IPS-NIHi11 (cell line): ENCODE data around the gene ADGRV1.
A peak's percentile ranks its signal among the peaks of the same experiment; 100 is the strongest.

Experiments
- DNase-seq: peaks from one replicate; pipeline ENCODE4 v3.0.0; 2012; ENCODE audit warnings: mixed read lengths, low spot score

ADGRV1 gene

DNA sequence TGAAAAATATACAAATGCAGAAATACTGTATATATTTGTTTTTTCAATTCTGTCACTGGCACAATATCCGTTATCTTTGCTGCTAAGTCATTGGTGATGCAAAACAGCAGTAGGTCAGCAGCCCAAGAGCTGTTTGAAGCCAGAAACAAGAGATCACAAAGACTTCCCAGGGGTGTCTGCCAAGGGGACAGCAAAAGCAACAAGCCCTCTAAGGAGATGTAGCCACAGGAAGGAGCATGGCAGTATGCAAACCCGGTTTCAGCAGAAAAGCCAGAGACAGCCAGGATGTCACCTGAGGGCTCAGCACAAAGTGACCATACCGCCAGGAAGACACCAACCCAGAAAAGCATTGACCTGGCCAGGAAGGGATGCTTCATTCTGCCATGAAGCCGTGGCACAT, 583.0 kb downstream of the ADGRV1 start:
- DNase-seq, result peak; percentile 24

DNA sequence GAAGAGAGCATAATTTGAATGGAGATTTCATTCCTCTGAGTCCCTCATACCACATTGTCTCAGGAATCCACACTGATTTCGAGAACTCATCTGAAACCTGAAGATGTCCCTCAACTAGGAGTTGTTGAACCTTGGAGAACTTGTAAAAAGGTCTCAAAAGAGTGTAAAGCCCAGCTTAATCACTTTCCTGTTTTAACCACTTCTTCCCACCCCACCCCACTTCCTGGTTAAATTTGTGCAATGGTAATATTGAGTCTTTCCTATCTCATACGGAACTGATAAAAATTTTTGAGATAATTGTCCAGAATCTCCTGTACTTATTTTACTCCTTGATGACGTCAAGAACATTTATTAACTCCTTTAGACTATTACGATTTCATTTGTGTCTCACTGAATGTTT, 583.8 kb downstream of the ADGRV1 start:
- no peak for DNase-seq

DNA sequence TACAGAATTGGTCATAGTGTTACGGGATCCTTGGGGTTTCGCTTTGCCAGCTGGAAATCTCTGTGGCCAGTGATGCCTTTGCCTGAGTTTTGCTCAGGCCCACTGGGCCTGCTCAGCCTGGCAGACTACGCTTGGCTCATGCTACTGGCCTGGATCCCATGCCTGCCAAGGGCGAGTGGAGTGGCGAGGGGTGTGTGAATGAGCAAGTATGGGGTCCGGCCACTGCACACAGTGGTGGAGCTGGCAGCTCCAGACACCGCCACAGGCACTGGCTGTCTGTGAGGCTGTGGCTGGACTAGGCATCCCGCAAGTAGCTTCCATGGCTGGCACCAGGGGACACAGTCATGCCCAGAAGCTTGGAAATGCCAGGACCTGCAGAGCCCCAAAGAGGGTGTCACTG, 584.2 kb downstream of the ADGRV1 start:
- no peak for DNase-seq

DNA sequence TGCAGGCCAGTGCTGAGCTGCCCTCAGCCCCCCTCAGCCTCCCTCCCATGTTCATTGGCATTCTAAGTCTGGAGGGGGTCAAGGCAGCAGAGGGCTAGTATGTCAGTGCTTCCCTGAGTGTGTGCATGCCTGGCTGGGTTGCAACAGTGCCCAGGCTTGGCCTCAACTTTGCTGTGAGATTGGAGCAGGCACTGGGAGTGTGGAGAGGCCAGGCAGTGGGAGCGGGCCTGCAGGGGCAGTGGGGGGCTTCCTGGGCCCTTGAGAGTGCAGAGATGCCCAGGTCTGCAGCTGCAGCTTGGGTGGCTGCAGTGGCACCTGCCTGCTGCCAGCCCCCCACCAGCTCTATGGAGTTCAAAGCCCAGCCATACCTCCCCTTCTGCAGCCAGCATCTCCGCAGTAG, 585.2 kb downstream of the ADGRV1 start:
- no peak for DNase-seq

DNA sequence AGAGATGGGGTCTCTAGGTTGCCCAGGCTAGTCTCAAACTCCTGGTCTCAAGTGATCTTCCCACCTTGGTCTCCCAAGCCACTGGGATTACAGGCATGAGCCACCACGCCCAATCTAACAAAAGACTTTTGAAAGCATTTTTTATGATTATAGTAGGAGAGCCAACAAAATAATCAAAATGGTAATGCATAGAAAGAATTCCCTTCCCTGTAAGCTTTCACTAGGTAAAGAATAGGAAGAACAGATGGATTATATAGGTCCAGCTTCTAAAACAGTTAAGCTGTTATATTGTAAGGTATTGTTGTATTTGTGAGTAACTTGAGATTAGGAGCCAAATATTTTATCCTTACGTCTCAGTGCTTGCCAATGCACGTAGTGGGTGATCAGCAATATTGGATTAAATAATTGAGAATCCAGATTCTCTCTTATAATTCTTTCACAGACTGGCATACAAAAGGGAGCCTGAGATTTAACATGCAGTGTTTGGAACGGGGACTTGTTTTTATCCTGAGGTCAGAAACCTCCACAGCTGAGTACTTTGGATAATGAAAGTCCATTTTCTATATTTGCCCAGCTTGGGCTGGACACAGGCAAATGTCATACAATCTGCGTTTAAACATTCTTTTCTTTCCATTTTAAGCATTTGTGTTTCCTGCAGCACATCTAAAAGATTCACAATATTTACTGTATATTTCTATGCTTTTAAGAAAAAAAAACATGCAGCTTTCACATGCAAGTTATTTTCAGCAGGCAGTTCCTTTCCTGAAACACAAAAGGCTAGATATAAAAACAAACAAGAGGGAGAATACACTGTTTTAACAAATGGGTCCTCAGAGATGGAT, 586.1 kb downstream of the ADGRV1 start:
- no peak for DNase-seq

DNA sequence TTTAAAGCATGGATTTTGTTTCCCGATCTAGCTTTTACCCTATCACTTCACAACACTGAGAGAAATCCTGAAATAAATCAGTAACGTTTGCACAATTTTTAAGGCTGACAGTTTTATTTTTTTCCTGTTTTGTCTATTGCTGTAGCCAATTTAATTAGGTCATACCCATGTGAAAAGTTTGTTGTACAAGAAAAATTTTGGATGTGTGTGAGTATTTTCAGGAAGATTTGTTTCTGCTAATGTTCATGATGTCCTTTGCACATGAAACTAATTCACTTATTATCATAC, 586.7 kb downstream of the ADGRV1 start:
- no peak for DNase-seq

DNA sequence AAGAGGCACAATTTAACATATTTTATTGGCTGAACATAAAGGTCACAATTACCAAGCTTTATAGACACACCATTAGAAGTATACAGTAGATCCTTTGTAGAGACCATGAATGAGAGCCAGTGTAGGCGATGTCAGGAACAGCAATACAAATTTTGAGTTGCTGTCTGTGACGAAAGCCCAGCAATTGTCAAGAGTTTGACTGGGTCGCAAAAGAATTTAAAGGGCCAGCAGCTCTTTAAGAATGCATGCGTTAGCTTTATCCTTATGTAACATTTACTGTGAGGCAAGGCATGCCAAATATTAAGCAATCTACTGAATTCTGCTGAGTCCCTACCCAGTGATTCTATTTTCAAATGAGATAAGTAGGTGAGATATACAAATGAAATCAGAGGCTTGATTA, 587.6 kb downstream of the ADGRV1 start:
- no peak for DNase-seq

DNA sequence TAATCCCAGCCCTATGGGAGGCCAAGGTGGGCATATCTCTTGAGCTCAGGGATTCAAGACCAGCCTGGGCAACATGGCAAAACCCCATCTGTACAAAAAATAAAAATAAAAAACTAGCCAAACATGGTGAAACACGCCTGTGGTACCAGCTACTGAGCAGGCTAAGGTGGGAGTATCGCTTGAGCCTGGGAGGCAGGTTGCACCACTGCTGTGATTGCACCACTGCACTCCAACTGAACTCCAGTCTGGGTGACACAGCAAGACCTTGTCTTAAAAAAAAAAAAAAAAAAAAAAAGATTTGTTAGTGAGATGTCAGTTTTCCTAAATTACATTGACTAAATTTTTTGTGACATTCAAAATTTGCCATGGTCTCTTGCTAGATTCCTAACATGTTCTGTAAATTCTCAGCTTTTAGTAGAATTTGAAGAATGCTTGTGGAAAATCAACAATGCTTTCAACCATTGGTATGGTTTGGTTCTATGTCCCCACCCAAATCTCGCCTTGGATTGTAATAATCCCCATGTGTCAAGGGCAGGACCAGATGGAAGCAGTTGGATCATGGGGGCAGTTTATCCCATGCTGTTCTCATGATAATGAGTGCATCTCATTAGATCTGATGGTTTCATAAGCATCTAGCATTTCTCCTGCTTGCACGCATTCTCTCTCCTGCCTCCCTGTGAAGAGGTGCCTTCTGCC, 588.5 kb downstream of the ADGRV1 start:
- DNase-seq, result no peak

DNA sequence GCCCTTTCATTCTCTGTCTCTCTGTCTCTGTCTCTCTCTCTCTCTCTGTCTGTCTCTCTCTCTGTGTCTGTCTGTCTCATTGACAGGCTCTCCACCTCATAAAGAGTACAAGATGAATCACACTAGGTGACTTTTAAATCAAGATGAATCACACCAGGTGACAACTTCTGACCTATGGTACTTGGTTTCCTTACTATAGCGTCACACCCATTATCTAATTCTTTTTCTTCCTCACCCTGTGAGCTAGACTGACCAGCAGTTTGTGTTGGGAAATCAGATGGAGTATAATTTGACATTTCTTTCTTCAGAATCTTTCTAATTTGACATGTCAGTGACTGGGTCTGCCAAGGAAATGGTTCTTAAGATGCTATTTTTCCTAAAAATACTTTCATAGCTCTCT, 591.6 kb downstream of the ADGRV1 start:
- no peak for DNase-seq

DNA sequence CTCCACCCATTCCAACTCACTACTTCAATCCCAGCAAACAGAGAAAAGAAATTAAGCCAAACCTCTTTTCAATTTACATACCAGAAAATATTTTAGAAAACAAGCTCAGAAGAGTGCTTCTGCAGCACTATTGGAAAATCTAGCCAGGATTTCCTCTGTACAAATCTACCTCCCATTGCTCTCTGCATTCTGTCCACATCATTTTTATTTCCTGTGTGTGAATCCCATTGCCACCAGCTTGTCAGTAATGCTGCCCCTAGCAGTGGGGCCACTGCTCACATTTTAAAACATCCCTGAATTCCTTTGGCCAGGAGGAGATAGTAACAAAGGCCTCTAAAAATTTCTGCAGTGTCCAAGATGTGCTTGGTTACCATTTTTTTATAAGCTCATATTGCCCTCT, 592.0 kb downstream of the ADGRV1 start:
- DNase-seq, result no peak

DNA sequence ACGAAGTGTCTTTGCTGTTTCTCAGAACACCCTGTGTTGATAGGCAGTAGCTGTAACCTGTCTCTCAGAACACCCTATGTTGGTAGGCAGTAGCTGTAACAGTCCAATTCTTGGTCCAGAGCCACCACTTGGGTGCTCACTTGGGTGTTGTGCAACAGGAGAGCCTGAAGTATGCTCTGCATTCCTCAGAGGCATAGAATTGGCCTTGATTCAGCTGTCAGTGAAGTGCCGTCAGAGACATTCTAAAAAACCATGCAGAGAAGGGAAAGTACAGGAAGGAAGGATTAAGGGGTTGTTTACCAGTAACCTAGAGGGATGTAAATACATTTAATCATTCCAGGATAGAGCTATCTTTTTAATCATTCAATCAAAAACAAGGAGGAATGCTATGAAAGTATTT, 593.4 kb downstream of the ADGRV1 start:
- peak; percentile 59 for DNase-seq

DNA sequence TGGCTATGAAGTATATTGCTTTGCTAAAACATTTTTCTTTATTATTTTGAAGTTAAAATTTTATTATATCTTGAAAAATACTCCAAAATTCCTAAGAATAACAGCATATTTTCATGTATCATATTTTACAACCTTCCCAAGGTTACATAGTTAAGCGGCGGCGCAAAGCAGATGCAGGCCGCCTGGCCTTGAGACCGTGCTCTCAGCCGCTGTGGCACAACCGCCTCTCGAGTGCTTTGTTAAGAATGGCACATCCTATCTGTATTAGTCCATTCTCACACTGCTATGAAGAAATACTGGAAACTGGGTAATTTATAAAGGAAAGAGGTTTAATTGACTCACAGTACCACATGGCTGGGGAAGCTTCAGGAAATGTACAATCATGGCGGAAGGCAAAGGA, 595.7 kb downstream of the ADGRV1 start:
- no peak for DNase-seq

DNA sequence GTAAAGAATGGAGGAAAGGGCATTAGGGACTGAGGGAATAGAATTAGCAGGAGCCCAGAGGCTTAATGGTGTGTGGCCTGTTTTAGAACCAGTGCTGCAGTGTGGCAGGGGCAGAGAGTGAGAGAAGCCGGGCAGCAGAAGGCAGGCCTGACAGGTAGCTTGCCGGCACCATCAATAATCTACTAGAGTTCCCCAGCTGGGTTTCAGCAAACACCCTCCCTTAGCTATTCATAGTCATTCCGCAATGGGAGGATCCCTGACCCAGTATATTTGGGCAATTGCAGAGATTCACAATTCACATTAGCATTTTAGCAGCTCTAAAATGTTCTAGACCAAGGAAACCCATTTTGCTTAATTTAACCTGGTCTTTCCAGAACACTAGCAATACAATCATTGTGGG, 596.7 kb downstream of the ADGRV1 start:
- DNase-seq, result no peak

DNA sequence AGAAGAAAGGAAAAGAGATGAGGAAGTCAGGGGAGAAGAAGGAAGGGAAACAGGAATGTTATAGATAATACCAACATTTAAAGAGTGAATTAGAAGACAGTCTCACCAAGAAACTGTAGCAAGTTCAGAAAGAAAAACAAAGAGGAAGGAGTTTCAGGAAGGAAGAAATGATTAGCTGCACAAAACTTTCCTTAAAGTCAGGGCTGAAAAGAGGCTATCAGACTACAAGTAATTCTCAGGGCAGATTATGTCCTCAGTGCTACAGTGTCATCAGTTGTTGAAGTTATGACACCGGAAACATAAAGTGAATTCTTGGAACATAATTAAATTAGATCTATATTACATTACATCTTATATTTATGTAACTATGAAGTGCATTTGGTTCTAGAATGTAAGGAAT, 597.6 kb downstream of the ADGRV1 start:
- DNase-seq, result no peak

DNA sequence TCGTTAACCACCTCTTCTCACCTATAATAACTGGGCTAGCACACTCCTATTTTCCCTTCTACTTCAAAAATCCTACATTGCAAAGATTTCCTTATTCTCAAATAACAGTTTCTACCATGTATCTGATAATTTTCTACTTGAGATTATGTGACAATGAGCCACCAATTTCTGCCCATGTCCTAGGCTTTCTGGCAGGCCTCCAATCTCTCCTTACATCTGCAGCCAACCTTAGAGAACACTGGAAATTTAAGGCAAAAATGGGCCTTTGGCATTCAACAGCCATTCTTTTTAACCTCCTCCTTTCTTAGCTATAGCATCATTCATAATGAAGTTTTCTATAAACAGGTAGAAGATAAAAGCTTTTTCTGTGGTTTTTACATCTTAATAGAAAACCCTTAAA, 599.4 kb downstream of the ADGRV1 start:
- no peak for DNase-seq

DNA sequence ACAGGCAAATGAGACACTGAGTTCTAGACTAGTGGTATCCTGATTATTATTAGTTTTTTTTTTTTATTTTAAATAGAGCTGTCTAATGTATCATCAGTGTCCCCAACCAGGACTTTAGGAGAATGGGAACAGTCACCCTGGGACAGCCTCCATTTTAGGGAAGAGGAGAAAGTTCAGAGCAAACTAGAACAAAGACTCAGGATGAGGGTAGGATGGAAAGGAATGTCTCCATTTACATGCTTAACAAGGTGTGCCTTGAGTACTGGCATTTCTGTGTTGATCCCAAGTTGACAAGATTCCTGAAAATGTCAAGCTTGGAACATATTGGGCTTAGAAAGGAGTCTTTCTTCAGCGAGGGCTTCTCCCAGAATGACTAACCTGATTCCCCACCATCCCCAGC, 601.0 kb downstream of the ADGRV1 start:
- DNase-seq, result no peak

DNA sequence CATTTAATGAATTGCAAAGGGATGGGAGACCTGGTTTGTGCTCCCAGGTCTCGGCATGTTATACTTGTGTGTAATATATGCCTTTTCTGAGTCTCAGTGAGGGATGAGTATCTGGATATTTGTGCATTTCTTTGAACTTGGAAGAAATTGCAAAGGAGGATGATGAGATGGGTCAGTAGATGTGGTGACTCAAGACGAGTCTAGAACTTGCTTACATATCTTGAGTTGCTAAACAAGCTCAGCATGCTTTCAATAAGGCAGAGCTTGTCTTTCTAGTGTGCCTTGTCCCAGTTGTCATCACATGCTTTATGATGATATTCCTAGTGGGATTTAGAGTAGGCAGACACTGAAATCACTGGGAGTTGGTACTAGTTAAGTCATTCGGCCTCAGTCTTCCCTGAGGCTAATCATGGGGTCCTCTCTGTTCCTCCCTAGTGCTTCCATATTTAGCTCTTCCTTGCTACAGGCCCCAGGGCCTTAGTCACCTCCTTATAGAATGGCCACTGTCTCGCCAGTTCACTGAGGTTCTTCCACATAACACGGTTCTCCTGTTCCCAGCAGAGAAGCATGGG, 602.2 kb downstream of the ADGRV1 start:
- no peak for DNase-seq

DNA sequence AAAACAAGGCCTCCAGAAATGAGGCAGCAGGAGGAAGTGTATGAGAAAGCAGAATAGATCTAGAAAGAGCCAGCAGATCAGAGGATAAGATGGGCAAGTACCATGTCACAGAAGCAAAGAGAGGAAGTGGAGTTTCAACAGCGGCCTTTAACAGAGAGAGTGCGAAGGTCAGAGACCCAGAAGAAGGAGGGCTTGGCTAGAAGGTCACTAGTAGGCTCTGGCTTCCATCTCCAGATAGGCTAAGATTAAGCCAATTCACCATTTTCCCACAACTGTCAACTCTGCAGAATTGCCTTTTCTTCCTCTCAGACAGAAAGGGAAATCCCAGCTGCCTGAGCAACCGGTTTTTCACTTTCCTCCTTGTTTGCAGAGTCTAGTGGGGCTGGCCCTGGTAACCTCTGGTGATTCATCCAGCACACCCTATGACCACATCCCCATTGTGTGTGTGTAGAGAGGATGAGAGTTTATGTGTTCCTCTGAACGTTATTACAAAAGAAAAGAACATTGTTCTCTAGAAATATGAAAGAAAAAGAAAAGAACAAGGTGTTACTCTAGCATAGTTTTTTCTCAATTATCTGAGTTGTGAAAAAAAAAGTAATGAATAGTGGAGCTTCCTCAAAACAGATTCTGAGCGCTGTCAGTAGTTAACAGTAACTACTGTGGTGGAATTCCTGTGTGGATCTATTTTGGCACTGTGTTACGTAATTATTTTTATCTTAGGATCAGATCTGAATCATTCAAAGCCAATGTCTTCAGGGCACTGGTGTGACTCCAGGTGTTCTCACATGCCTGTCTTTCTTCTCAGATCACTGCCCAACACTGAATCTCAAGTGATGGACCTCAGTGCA, 604.2 kb downstream of the ADGRV1 start:
- DNase-seq, result peak; percentile 32

DNA sequence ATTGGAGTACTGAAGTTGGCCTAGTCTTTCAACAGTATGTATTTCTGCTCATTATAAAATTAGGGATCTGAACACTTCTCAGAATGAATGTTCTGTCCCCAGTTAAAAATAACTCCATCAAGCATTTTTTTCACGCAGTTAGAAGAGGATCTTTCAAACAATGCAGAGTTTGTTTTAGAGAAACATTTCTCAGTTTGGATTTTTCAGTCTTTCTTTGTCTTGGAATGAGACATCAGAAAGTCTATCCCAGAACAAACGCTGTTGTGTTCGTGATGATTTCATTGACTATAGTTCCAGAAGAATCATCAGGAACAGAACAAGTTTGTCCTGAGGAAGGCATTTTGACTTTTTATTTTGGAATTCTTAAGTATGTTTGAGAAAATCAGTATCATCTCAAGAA, 605.8 kb downstream of the ADGRV1 start:
- no peak for DNase-seq

DNA sequence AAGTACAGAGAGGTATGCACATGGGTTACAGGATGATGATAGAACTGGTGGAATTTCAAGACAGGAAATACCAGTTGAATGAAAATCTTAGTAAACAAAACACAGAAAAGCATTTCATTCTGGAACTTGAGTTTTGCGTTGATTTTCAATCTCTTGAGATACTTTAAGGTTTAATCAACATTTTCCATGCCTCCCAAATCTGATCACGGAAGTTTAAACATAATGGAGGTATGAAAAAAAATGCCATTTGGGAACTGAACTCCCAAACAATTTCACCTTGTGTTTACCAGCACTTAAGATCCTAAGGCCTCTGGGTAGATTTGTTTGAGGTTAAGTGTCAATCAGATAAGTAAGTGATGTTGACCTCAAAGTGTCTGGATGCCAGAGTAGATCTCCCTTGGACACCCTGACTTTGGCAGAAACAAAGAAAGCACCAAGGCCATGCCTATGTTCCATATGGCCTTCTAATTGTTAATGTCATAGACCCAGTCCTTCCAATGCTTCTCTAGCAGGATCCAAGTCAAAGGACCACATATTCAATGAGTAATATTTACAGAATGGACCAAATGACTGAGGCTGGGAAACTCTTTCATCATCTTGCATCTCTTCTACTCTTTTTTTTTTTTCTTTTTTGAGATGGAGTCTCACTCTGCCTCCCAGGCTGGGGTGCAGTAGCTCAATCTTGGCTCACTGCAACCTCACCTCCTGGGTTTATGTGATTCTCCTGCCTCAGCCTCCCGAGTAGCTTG, 607.6 kb downstream of the ADGRV1 start:
- no peak for DNase-seq

DNA sequence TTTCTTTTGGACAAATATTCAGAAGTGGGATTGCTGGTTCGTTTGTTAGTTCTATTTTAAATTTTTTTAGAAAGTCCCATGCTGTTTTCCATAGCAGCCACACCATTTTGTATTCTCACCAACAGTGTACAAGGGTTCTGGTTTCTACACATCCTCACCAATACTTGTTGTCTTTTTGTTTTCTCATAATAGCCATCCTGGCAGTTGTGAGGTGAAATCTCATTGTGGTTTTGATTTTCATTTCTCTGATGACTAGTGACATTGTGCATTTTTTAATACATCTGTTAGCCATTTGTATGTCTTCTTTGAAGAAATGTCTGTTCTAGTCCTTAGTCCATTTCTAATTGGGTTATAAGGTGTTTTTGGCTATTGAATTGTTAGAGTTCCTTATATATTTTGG, 610.3 kb downstream of the ADGRV1 start:
- no peak for DNase-seq

DNA sequence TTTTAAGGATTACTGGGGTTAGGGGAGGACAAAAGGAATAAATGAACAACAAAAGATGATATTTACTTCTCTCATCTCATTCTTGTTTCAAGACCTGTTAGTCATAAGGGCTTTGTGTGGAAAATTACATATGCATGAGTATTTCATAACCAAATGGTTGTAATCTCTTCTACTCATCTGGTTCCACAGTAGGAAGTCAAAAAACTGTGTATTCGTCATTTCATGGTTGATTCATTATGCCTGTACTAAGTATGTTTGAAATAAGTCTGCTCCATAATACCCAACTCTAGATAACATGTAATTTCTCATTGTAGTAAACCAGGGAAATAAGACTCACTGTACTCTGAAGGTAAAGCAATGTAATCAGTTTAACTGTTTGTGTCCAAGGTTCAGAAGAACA, 611.7 kb downstream of the ADGRV1 start:
- no peak for DNase-seq
